PC-9 (cell line): ENCODE measurements around the gene FN3KRP. TPM values are rescaled to one million over a fixed set of nuclear protein-coding genes. Genes with fewer than 3 reads are reported as not detected.
A peak's percentile ranks its signal among the peaks of the same experiment; 100 is the strongest.

ENCODE experiments used
- BruUV-seq: library from RNA; stranded (reverse); fragments of 400-500 nt; replicated peaks from 2 replicates; lab custom pipeline; 2021; lab: Mats Ljungman, UMichigan
- CTCF ChIA-PET: fragments of 300-600 bp; sonication (Branson Sonifier 250); formaldehyde crosslinking; loops from one replicate; lab custom pipeline; 2022; ENCODE audit warnings: antibody characterized with exemption; lab: Charles Lee
- POLR2A ChIA-PET: fragments of 300-600 bp; sonication (Branson Sonifier 250); formaldehyde crosslinking; loops from one replicate; lab custom pipeline; 2022; ENCODE audit warnings: antibody characterized with exemption; ENCODE audit not compliant: unreplicated experiment; lab: Charles Lee
- DNase-seq, 2 experiments: peaks; one replicate each; pipeline versions ENCODE4 v3.0.0 to v3.0.0-alpha.2; 2015 to 2022; ENCODE audit warnings: mixed read lengths in 1 of 2
- H2AFZ ChIP-seq: fragments of 200-600 bp; sonication (generic); 2 replicates; pipeline ENCODE4 v1.8.1; 2017; ENCODE audit warnings: antibody characterized with exemption
- H3F3A ChIP-seq: fragments of 200-600 bp; sonication (generic); 2 replicates; pipeline ENCODE4 v1.8.1; 2017; ENCODE audit warnings: antibody characterized with exemption, mild to moderate bottlenecking, low read depth; ENCODE audit not compliant: insufficient read depth
- H3K27ac ChIP-seq: fragments of 200-600 bp; sonication (generic); 2 replicates; pipeline ENCODE4 v1.6.1; 2016; ENCODE audit warnings: mixed run types
- H3K27me3 ChIP-seq: fragments of 200-600 bp; sonication (generic); 2 replicates; pipeline ENCODE4 v1.6.1; 2016; ENCODE audit warnings: low read depth, mixed run types; ENCODE audit not compliant: insufficient read depth
- H3K36me3 ChIP-seq: fragments of 200-600 bp; sonication (generic); 2 replicates; pipeline ENCODE4 v1.6.1; 2016; ENCODE audit warnings: low read depth, mixed run types
- H3K4me1 ChIP-seq: fragments of 200-600 bp; sonication (generic); replicated peaks from 2 replicates; pipeline ENCODE4 v1.6.1; 2016; ENCODE audit warnings: mixed run types; ENCODE audit not compliant: insufficient read depth
- H3K4me2 ChIP-seq: fragments of 200-600 bp; sonication (generic); 2 replicates; pipeline ENCODE4 v1.6.1; 2017; ENCODE audit warnings: mixed run types
- H3K4me3 ChIP-seq: fragments of 200-600 bp; sonication (generic); 2 replicates; pipeline ENCODE4 v1.6.1; 2016; ENCODE audit warnings: mixed run types
- H3K79me2 ChIP-seq: fragments of 200-600 bp; sonication (generic); 2 replicates; pipeline ENCODE4 v1.6.1; 2017; ENCODE audit warnings: low read depth, mixed run types
- H3K9me2 ChIP-seq: fragments of 200-600 bp; sonication (generic); 2 replicates; pipeline ENCODE4 v1.8.1; 2017; ENCODE audit warnings: mild to moderate bottlenecking; ENCODE audit not compliant: insufficient read depth
- H3K9me3 ChIP-seq: fragments of 200-600 bp; sonication (generic); 2 replicates; pipeline ENCODE4 v1.8.1; 2016; ENCODE audit warnings: low read depth; ENCODE audit not compliant: insufficient read depth
- H4K20me1 ChIP-seq: fragments of 200-600 bp; sonication (generic); 2 replicates; pipeline ENCODE4 v1.8.1; 2017; ENCODE audit not compliant: insufficient read depth
- CTCF ChIP-seq: fragments of 200-600 bp; sonication (generic); conservative IDR thresholded peaks from 2 replicates; pipeline ENCODE4 v1.6.1; 2017; ENCODE audit warnings: mixed run types, antibody characterized with exemption, mild to moderate bottlenecking, moderate library complexity
- EZH2 ChIP-seq: fragments of 200-600 bp; sonication (generic); IDR thresholded peaks from 2 replicates; pipeline ENCODE4 v1.8.0; 2017; ENCODE audit warnings: antibody characterized with exemption, low read depth
- intact Hi-C: fragments of 100-400 bp; cut with micrococcal nuclease; formaldehyde crosslinking; loops from one replicate; pipeline ENCODE4 v1.10.0; 2022; ENCODE audit not compliant: unreplicated experiment
- total RNA-seq: library from RNA; stranded (reverse); gene quantifications from 2 replicates; pipeline ENCODE4 v1.2.3, GENCODE V29; 2021

FN3KRP gene
- total RNA-seq, 1 experiment from 2014 or later: 28.8 TPM

GRCh38 chr17:82698065-82698973 is 18.2 kb upstream of the FN3KRP start, which contains the start of gene RAB40B:
TSS of gene RAB40B (minus strand) at chr17:82698698. CDS start at chr17:82698596, 102 bp downstream.
- Histone ChIP-seq H3K9me2 (no peaks in the 10 kb centered on the region), H3F3A (no peaks in the 10 kb centered on the region), H4K20me1 (no peaks in the 10 kb centered on the region), H2AFZ (no peak within 1 kb of the TSS), H3K4me1 (no peaks in the 10 kb centered on the region), H3K9me3 (no peaks in the 10 kb centered on the region), H3K36me3 (no peaks in the 10 kb centered on the region), H3K4me3 (peak within 1 kb of the TSS; percentile 55; the same call in 1 of the 2 replicates), H3K27ac (no peak within 1 kb of the TSS), H3K4me2 (peak within 1 kb of the TSS; percentile 68), H3K27me3 (no peaks in the 10 kb centered on the region), H3K79me2 (no peaks in the 10 kb centered on the region)
- BruUV-seq: no TSS peak
- ChIA-PET POLR2A (interaction anchor here (0.5 kb wide), 1 partner anchor 18 kb away, joined by 9 read pairs; no protein-coding TSS in a partner anchor), CTCF (no interaction called here)
- peak; percentile 84 to 99 for DNase-seq
- intact Hi-C loops: no loop called here
- TF ChIP-seq EZH2: no peak

GRCh38 chr17:82698974-82699442 is 17.5 kb upstream of the FN3KRP start:
- Histone ChIP-seq H3K4me3 (peak overlapping the region; percentile 55; the same call in 1 of the 2 replicates), H3K9me2 (no peaks in the 10 kb centered on the region), H3F3A (no peaks in the 10 kb centered on the region), H3K4me2 (peak overlapping the region; percentile 68), H3K27me3 (no peaks in the 10 kb centered on the region), H3K79me2 (no peaks in the 10 kb centered on the region), H3K9me3 (no peaks in the 10 kb centered on the region), H2AFZ (no peak overlapping the region), H4K20me1 (no peaks in the 10 kb centered on the region), H3K4me1 (no peaks in the 10 kb centered on the region), H3K36me3 (no peaks in the 10 kb centered on the region), H3K27ac (no peak overlapping the region)
- no peak for DNase-seq
- CTCF ChIA-PET: no interaction called here
- intact Hi-C loops: no loop called here
- POLR2A ChIA-PET: no interaction called here
- no TSS peak for BruUV-seq
- TF ChIP-seq EZH2 (no peak), CTCF (no peak)

GRCh38 chr17:82699551-82699950 is 17.0 kb upstream of the FN3KRP start:
- no peak for TF ChIP-seq EZH2
- no peak for TF ChIP-seq CTCF
- 0 out of 2 replicates have a peak overlapping the region, but pooled peaks have one; percentile 68 for H3K4me2 ChIP-seq
- intact Hi-C loops: no loop called here
- no peaks in the 10 kb centered on the region for H3K4me1 ChIP-seq
- no peak for DNase-seq
- no peaks in the 10 kb centered on the region for H3F3A ChIP-seq
- POLR2A ChIA-PET: no interaction called here
- no peaks in the 10 kb centered on the region for H3K79me2 ChIP-seq
- no peaks in the 10 kb centered on the region for H3K27me3 ChIP-seq
- H4K20me1 ChIP-seq: no peaks in the 10 kb centered on the region
- H3K27ac ChIP-seq: no peak overlapping the region
- H3K36me3 ChIP-seq: no peaks in the 10 kb centered on the region
- H3K4me3 ChIP-seq: no peak overlapping the region
- H3K9me3 ChIP-seq: no peaks in the 10 kb centered on the region
- no TSS peak for BruUV-seq
- CTCF ChIA-PET: no interaction called here
- no peaks in the 10 kb centered on the region for H3K9me2 ChIP-seq
- H2AFZ ChIP-seq: no peak overlapping the region
